Liver (tissue), 3 donors: ENCODE results near the gene PPP2R5C.

Source experiments
- CTCF ChIP-seq: fragments of 150-350 bp; IDR thresholded peaks from 2 replicates; pipeline ENCODE4 v1.5.1; 2017; ENCODE audit warnings: improper control_type of control experiment, low read depth, low read length; ENCODE audit not compliant: missing input control
- EGR1 ChIP-seq, 2 donors: IDR thresholded peaks; 2 replicates each; pipeline ENCODE4 v1.6.1; 2016 to 2018; ENCODE audit warnings: antibody characterized with exemption in 2 of 2, low read depth in 2 of 2
- FOXA1 ChIP-seq: IDR thresholded peaks from 2 replicates; pipeline ENCODE4 v1.6.1; 2016; ENCODE audit warnings: antibody characterized with exemption
- MAX ChIP-seq: IDR thresholded peaks from 2 replicates; pipeline ENCODE4 v1.6.1; 2016; ENCODE audit warnings: antibody characterized with exemption
- REST ChIP-seq: IDR thresholded peaks from 2 replicates; pipeline ENCODE4 v1.6.1; 2016; ENCODE audit warnings: antibody characterized with exemption, mild to moderate bottlenecking
- RXRA ChIP-seq, 2 donors: IDR thresholded peaks; 2 replicates each; pipeline ENCODE4 v1.6.1; 2017 to 2018; ENCODE audit warnings: antibody characterized with exemption in 2 of 2, mild to moderate bottlenecking in 1 of 2
- SP1 ChIP-seq: IDR thresholded peaks from 2 replicates; pipeline ENCODE4 v1.6.1; 2018; ENCODE audit warnings: antibody characterized with exemption, mild to moderate bottlenecking
- TAF1 ChIP-seq: conservative IDR thresholded peaks from 2 replicates; pipeline ENCODE4 v1.6.1; 2016; ENCODE audit warnings: antibody characterized with exemption, mild to moderate bottlenecking
- YY1 ChIP-seq: IDR thresholded peaks from 2 replicates; pipeline ENCODE4 v1.6.1; 2016; ENCODE audit warnings: antibody characterized with exemption, mild to moderate bottlenecking
- ZBTB33 ChIP-seq: IDR thresholded peaks from 2 replicates; pipeline ENCODE4 v1.6.1; 2016; ENCODE audit warnings: antibody characterized with exemption
- donor health status: healthy.
- donor health status: healthy.

GRCh38 chr14:101953151-101953550 lies 191.6 kb downstream of the PPP2R5C start:
- TF ChIP-seq CTCF = no peak
- no peak for TF ChIP-seq RXRA (IDR thresholded peaks at IDR 0.05)
- no peak for TF ChIP-seq ZBTB33
- TF ChIP-seq SP1 = no peak
- TF ChIP-seq MAX = no peak
- TF ChIP-seq REST = no peak
- TF ChIP-seq TAF1 = no peak
- no peak for TF ChIP-seq YY1
- TF ChIP-seq EGR1 (IDR thresholded peaks at IDR 0.05; ENCODE audit: low read depth in 2 of 2) = no peak
- TF ChIP-seq FOXA1 = no peak
